Kidney capillary endothelial cell (primary cell): Measurements from ENCODE around the gene MORN3.

Experiments
- DNase-seq: peaks from one replicate; pipeline ENCODE4 v3.0.0-alpha.2; 2018; ENCODE audit warnings: low spot score

The MORN3 gene

GRCh38 chr12:121602766-121603165 is 66.7 kb downstream of the MORN3 start:
- DNase-seq, result no peak

GRCh38 chr12:121600702-121601336 is 68.6 kb downstream of the MORN3 start:
- DNase-seq, result no peak
